GM12865 (cell line): ENCODE results near the gene TMEM181.

ENCODE experiments used
- DNase-seq: peaks from one replicate; pipeline ENCODE4 v3.0.0; 2010; ENCODE audit warnings: low read depth
- H3K4me3 ChIP-seq: 2 replicates; pipeline ENCODE4 v1.5.1; 2011; ENCODE audit warnings: mild to moderate bottlenecking, low read depth, low read length, control low read depth
- CTCF ChIP-seq: IDR thresholded peaks from 2 replicates; pipeline ENCODE4 v1.5.1; 2011; ENCODE audit warnings: low read length, control low read depth, low read depth, inconsistent platforms; ENCODE audit not compliant: insufficient read depth; ENCODE audit errors: missing control alignments

Gene TMEM181

GRCh38 chr6:158538741-158539140 is 21.1 kb upstream of the TMEM181 start:
- DNase-seq, result no peak
- TF ChIP-seq CTCF, result no peak
- no peak overlapping the region for H3K4me3 ChIP-seq

- TF ChIP-seq CTCF, result no peak
- H3K4me3 ChIP-seq, result no peak overlapping the region
- DNase-seq, result no peak
These were observed 20.5 kb upstream of the TMEM181 start for GRCh38 chr6:158539413-158539812.

GRCh38 chr6:158539881-158540280 is 20.0 kb upstream of the TMEM181 start:
- no peak for TF ChIP-seq CTCF
- no peak overlapping the region for H3K4me3 ChIP-seq
- no peak for DNase-seq

GRCh38 chr6:158543606-158544185 is 16.2 kb upstream of the TMEM181 start:
- no peak for DNase-seq
- no peak for TF ChIP-seq CTCF
- H3K4me3 ChIP-seq, result no peak overlapping the region

- no peak overlapping the region for H3K4me3 ChIP-seq
- no peak for DNase-seq
- TF ChIP-seq CTCF, result no peak
These were observed 15.5 kb upstream of the TMEM181 start for GRCh38 chr6:158544428-158544827.

- TF ChIP-seq CTCF, result no peak
- H3K4me3 ChIP-seq, result no peak overlapping the region
- DNase-seq, result no peak
These were observed 14.6 kb upstream of the TMEM181 start for GRCh38 chr6:158545043-158545966.
